Lower leg skin (tissue), 3 donors: ENCODE data around the gene OTOGL.

Source experiments
- POLR2A ChIP-seq, 2 donors: fragments of 450-650 bp; IDR thresholded peaks; one replicate each; pipeline ENCODE4 v1.6.1; 2016 to 2017; ENCODE audit warnings: antibody characterized with exemption in 2 of 2, mild to moderate bottlenecking in 1 of 2, moderate library complexity in 1 of 2
- TF ChIP-seq, protein P1 (sequence below), 3 donors: fragments of 450-650 bp; IDR thresholded peaks; one replicate each; pipeline ENCODE4 v1.5.1; 2016; ENCODE audit warnings: antibody characterized with exemption in 3 of 3, mild to moderate bottlenecking in 3 of 3, moderate library complexity in 2 of 3

DNA sequence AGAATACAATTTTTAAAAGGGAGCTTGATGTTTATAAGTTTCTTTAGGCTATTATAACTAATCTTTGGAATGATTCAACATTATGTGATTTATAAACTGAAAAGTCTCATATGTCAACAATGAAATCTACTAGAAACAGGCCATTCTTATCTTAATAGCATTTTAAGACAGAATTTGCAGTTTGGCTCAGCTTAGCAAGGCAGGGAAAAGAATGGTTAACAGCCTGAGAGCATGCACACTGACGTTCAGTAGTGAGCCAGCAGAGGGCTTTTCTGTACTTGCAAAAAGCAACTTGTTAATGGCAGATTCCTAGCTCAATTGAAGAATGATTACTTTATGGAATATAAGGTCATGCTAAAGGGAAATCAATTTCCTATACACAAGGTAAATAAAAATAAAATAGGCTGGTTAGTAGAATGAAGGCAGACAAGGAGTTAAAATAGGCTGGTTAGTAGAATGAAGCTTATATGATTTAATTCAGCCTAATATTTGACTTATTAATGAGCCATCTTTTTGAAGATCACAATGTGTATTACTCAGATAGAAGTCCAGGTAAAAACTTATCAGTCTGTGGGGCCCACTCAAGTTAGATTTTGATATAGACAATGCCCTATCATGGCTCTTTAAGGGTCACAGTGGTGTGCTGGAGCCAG, 95.9 kb downstream of the OTOGL start:
- TF ChIP-seq, protein P1, sequence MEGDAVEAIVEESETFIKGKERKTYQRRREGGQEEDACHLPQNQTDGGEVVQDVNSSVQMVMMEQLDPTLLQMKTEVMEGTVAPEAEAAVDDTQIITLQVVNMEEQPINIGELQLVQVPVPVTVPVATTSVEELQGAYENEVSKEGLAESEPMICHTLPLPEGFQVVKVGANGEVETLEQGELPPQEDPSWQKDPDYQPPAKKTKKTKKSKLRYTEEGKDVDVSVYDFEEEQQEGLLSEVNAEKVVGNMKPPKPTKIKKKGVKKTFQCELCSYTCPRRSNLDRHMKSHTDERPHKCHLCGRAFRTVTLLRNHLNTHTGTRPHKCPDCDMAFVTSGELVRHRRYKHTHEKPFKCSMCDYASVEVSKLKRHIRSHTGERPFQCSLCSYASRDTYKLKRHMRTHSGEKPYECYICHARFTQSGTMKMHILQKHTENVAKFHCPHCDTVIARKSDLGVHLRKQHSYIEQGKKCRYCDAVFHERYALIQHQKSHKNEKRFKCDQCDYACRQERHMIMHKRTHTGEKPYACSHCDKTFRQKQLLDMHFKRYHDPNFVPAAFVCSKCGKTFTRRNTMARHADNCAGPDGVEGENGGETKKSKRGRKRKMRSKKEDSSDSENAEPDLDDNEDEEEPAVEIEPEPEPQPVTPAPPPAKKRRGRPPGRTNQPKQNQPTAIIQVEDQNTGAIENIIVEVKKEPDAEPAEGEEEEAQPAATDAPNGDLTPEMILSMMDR (IDR thresholded peaks at IDR 0.05) = no peak
- TF ChIP-seq POLR2A (IDR thresholded peaks at IDR 0.05) = no peak
